Erythroblast (primary cell): ENCODE results near the gene CPLX3.

Source experiments
- DNase-seq, 2 experiments: peaks; one replicate each; lab custom pipeline; 2025; lab: John Stamatoyannopoulos, UW
- GATA1 ChIP-seq: IDR thresholded peaks from 2 replicates; pipeline ENCODE4 v1.6.1; 2011; ENCODE audit warnings: low read depth, mild to moderate bottlenecking, control low read depth, low read length, moderate library complexity
- POLR2A ChIP-seq: IDR thresholded peaks from 2 replicates; pipeline ENCODE4 v1.6.1; 2011; ENCODE audit warnings: mild to moderate bottlenecking, low read length

CPLX3 gene

GRCh38 chr15:74820056-74820455, 6.4 kb upstream of the CPLX3 start:
- DNase-seq: no peak

DNA sequence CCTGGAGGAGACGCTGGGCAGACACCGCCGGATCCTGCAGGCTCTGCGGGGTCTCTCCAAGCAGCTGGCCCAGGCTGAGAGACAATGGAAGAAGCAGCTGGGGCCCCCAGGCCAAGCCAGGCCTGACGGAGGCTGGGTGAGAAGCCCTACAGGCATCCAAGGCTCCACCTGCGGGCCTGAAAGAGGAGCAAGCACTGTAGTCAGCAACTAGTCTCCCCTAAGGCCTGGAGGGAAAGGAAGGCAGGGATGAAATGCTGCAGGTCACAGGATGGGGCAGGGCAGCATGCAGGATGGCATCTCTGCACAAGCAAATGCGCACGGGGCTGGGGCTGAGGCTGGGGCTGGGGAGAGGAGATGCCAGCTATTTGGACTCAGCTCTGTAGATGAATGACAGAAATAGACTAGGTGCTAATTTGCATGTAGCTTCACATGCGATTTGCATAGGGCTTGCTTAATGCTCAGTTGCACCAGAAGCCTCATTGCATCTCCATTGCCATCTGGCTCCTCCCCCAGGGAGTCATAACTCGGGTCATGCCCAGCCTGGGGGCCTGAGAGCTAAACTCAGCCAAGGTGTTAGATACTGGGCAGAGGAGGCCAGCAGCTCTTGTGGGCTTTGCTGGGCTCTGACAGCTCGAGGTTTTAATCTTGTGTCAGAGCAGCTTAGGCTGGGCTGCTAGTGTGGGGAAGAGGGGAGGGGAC, 5.2 kb upstream of the CPLX3 start:
- TF ChIP-seq POLR2A (no peak), GATA1 (no peak)
- no peak for DNase-seq

More at GRCh38 chr15:74820056-74820455, 6.4 kb upstream of the CPLX3 start:
- no peak for TF ChIP-seq GATA1
- TF ChIP-seq POLR2A: no peak

GRCh38 chr15:74821790-74822158, 4.7 kb upstream of the CPLX3 start:
- DNase-seq: no peak
- TF ChIP-seq POLR2A: no peak
- no peak for TF ChIP-seq GATA1

- TF ChIP-seq POLR2A (no peak), GATA1 (no peak)
- no peak for DNase-seq
Measured at GRCh38 chr15:74822233-74822632, 4.2 kb upstream of the CPLX3 start.

DNA sequence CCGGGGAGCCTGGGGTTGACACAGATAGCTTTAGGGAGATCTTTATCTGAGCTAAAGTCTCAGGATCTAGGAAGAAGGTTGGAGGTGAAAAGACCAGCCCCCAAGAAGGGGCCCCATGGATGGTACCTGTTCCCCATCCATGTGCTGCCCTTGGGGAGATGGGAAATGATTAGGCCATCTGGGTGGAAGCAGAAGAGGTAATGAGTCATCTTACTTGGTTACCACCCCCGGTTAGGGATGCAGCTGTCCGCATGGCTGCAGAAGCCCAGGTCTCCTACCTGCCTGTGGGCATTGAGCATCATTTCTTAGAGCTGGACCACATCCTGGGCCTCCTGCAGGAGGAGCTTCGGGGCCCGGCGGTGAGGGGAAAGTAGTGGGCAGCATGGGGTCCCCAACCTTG, 3.1 kb upstream of the CPLX3 start:
- TF ChIP-seq GATA1: no peak
- TF ChIP-seq POLR2A: no peak
- DNase-seq: no peak

DNA sequence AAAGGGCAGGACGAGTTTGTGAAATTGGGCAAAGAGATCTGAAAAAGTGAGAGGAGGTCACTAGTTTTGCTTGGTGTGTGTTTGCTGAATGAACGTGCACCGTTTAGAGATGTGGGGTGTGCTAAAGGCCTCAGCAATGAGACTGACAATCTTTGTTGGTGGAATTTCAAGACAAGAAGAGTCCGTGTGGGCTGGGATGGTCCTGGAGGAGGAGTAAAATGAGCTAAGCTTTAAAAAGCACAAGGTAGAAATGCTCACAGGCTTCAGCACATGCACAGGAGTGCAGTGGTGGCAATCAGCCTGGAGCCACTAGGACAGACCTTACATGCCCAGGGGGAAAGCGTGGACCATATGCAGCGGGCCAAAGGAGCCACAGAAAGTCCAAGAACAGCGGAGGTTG, 1.5 kb upstream of the CPLX3 start:
- no peak for DNase-seq
- TF ChIP-seq POLR2A (no peak), GATA1 (no peak)

DNA sequence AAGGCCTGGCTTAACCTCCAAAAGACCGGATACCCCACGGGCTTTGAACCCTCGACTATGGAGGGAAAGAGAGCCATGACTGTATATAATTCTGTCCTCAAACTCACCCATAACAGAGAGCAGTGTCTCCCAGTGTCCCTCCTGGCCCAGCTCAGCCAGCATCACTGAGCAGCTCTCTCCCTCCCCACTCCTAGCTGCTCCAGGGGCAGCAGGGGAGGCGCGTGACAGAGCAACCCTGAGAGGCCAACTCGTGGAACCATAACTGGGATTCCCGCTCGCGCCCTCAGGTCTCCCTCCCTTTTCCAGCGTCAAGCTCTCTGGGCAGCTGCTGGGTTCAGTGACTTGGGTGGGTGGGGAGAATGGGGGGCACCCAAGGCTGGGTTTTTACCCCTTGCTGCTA, 561 bp upstream of the CPLX3 start:
- no peak for TF ChIP-seq GATA1
- TF ChIP-seq POLR2A: no peak
- no peak for DNase-seq

GRCh38 chr15:74826921-74827320, 494 bp downstream of the CPLX3 start:
- no peak for DNase-seq
- TF ChIP-seq POLR2A (no peak), GATA1 (no peak)

GRCh38 chr15:74827614-74828013, 1.2 kb downstream of the CPLX3 start:
- TF ChIP-seq GATA1 (no peak), POLR2A (no peak)
- DNase-seq: no peak

DNA sequence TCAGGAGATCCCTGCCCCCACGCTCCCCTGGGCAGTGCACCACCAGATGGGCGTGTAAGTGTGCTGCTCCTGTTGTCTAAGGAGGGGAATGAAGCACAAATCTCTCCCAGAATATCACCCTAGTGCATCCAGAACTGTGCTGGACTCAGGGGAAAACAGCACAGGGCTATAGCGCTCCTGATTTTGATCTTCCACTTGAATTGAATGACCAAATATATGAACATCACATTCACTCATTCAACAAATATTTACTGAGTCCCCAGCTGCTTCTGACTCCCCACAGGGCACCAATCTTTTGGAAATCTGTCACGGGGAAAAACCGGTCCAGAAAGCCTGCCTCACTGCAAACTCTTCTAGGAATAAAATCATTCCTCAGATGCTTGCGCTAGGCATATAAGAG, 2.4 kb downstream of the CPLX3 start:
- TF ChIP-seq POLR2A (no peak), GATA1 (no peak)
- no peak for DNase-seq

GRCh38 chr15:74829486-74829885, 3.1 kb downstream of the CPLX3 start:
- no peak for TF ChIP-seq POLR2A
- no peak for TF ChIP-seq GATA1
- no peak for DNase-seq

- TF ChIP-seq POLR2A (no peak), GATA1 (no peak)
- DNase-seq: no peak
Measured at GRCh38 chr15:74829991-74830390, 3.6 kb downstream of the CPLX3 start.

GRCh38 chr15:74830868-74831267, 4.4 kb downstream of the CPLX3 start:
- no peak for DNase-seq
- TF ChIP-seq GATA1: no peak
- TF ChIP-seq POLR2A: no peak

DNA sequence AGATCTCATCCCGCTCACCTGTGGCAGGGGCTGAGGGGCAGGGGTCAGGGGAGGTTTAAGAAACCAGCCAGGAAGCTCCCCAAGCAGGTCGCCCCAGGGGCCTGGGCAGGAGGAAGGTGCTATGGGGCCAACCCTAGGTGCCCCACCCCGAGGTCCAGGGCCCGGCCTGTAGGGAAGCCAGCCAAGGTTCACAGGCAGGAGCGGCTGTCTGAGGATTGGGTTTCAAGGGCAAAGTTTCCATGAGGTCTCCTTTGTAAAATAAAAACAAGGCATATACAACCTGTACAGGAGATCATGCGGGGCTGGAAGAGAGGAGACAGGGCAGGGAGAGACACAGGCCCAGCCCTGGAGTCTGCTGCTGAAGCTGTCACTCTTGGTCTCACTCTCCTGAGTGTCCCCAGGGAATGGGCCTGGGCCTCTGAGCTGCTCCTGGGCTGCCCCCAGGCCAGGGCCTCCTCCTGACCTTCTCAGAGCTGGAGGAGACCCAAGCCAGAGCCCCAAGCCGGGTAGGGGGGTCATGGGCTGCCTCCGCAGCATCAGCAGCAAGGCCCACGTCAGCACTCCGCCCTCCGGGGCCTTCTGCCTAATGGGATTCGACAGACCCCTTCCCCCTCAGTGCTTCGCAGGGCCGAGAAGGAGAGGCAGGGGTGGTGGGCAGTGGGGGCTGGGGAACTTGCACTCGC, 5.5 kb downstream of the CPLX3 start:
- TF ChIP-seq POLR2A (no peak), GATA1 (no peak)
- DNase-seq: no peak

DNA sequence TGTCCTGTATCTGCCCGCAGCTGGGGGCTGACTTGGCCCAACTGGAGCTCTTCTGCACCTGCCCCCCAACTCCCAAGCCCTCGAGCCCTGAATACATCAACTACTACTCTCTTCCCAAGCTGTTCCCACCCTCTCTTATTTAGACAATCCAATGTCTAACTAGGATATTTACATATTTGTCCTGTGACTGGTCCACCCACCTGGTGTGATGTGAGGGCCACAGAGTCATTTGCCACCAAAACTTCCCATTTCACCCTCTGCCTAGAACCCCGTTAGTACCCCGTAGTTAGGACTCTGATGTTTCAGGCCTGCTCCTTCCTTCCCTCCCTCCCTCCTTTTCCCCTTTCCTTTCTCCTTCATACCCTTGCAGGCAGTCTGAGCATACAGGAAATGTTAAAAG, 6.4 kb downstream of the CPLX3 start:
- no peak for DNase-seq
- TF ChIP-seq GATA1 (no peak), POLR2A (no peak)
